C4-2B (cell line): ENCODE measurements around the gene CD81.

Source experiments
- H3K27ac ChIP-seq: fragments of 450-650 bp; 2 replicates; pipeline ENCODE4 v1.5.1; 2017
- CTCF ChIP-seq: fragments of 450-650 bp; conservative IDR thresholded peaks from 2 replicates; pipeline ENCODE4 v1.5.1; 2017; ENCODE audit warnings: mild to moderate bottlenecking
- ZFX ChIP-seq: fragments of 450-650 bp; IDR thresholded peaks from 2 replicates; pipeline ENCODE4 v1.6.1; 2017

CD81 gene

DNA sequence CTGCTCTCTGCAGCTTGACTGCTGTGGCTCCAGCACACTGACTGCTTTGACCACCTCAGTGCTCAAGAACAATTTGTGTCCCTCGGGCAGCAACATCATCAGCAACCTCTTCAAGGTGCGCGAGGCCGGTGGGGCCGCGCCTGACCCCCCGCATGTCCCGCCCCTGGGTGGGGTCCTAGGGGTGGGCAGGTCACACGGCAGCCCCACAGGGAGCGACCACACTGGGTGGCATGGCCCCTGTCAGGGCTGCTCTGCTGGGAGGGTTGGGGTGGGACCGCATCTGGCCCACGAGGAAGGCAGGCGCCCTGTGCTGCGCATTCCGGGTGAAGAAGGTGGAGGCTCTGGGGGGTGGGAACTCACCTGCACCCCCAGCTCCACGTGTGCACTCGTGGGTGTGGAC is 18.7 kb downstream of the CD81 start:
- H3K27ac ChIP-seq, result no peak overlapping the region
- no peak for TF ChIP-seq ZFX

GRCh38 chr11:2396471-2396870 is 19.4 kb downstream of the CD81 start:
- TF ChIP-seq CTCF (no peak), ZFX (no peak)
- H3K27ac ChIP-seq, result no peak overlapping the region

DNA sequence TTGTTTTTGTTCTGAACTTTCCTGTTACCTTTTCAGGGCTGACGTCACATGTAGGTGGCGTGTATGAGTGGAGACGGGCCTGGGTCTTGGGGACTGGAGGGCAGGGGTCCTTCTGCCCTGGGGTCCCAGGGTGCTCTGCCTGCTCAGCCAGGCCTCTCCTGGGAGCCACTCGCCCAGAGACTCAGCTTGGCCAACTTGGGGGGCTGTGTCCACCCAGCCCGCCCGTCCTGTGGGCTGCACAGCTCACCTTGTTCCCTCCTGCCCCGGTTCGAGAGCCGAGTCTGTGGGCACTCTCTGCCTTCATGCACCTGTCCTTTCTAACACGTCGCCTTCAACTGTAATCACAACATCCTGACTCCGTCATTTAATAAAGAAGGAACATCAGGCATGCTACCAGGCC is 19.9 kb downstream of the CD81 start:
- H3K27ac ChIP-seq, result no peak overlapping the region
- TF ChIP-seq ZFX, result no peak
- TF ChIP-seq CTCF, result no peak

DNA sequence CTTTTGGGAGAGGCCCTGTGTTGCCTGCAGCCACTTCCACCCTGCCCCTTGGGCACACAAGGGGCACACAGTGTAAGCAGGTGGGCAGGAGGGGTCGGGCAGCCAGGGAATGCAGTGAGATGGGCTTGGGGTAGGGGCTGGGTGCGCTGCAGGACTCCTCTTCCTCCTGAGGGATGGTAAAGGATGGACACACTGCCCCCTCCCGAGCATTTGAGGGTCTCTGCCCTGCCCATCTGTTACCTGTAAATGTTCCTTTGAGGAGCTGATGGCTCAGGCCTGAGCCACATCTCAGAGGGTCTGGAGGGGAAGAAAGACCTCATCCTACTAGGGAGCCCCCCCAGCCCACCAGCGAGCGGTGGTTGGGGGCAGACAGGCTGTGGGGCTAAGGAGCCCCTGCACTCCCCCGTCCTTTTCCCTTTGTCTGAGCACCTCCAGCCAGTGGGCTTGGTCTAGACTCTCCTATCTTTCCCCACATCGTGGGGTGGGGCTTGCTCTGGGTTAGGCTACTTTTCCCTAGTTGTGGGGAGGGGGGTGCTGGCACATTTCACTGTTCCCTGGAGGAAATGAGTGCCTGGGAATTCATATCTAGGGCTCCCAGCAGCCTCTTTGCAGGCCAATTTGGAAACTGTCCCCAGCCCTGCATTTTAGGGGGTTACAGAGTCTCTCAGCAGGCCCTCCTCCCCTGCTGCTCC is 21.7 kb downstream of the CD81 start:
- TF ChIP-seq CTCF (no peak), ZFX (no peak)
- peak overlapping the region; percentile 89 for H3K27ac ChIP-seq

GRCh38 chr11:2399488-2400068 is 22.5 kb downstream of the CD81 start:
- peak overlapping the region; percentile 89 for H3K27ac ChIP-seq
- no peak for TF ChIP-seq CTCF
- peak; percentile 45; the same call in 1 of the 2 replicates for TF ChIP-seq ZFX

DNA sequence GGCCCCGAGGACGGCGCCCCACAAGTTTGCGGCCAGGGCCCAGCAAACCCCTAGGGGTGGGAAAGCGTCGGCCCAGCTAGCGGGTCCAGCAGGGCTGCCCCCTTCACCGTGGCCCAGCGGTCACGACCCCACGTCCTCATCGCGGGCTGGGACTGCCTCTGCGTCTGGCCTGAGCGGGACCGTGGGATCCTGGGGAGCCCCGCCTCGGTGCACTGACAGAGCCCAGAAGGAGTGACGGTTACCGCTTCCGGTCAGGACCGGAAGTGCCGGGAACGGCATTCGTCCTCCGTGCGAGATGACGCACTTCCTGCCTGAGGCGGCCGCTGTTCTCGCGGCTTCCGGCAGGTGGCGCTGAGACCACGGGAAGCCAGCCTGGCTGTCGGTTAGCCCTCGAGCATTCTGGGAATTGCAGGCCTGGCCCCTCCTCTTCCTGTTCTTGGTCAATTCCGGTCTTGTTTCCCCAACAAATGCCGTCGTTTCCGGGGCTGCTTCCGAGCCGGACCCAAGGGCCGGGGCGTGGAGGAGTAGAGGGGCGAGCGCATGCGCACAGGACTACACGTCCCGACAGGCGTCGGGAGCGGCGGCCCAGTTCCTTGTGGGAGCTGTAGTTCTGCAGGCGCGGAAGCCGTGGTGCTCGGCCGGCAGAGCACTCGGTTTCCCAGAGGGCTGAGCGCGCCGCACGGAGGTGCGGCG is 23.1 kb downstream of the CD81 start, which contains the start of gene TSSC4:
TSSC4 (plus strand) TSS at position 682 of the 693 bp plus-strand sequence. CDS start 1,884 bp downstream, outside the sequence.
- TF ChIP-seq ZFX (0 out of 2 replicates have a peak, but pooled peaks have one; percentile 4), CTCF (peak; percentile 100)
- H3K27ac ChIP-seq, result peak within 1 kb of the TSS; percentile 89

DNA sequence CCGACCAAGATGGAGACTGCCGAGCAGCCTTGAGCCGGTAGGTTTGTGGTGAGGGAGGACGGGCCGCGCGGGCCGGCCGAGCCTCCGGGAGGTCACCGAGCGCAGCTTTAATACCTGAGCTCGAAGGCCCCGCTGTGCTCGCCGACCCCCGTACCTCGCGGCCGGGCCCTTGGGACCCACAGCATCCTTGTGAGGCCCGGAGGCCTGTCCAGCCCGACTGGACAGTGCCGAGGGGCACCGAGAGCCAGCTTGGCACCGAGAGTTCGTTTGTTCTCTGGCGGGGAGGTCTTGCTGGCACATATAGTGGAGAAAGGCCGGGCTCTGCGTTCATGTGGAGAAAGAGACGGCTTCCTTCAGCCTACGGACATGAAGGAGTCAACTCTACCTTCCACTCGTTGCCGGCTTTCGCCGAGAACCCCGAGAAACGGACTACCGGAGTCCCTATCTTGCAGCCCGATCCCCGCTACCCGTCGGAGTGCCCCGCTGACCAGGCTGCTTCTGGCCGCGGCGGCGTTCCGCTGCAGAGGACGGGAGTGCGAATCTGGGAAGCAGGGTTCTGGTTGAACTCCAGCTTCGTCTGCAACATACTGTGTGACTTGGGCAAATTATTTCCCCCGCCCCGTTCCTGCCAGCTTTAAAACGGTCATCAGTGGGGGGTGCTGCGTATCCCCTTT is 23.8 kb downstream of the CD81 start:
- H3K27ac ChIP-seq, result peak overlapping the region; percentile 89
- peak; percentile 98; the same call in 1 of the 2 replicates for TF ChIP-seq ZFX
- TF ChIP-seq CTCF, result no peak
